Trophoblast cell (in vitro differentiated cells and primary cell): ENCODE results near the gene DHRS1.

ENCODE experiments used
- DNase-seq, 2 donors: peaks; one replicate each; pipeline ENCODE4 v3.0.0-alpha.2; 2016
- H2AFZ ChIP-seq: 2 replicates; pipeline ENCODE4 v1.6.1; 2013; ENCODE audit warnings: low read length, moderate library complexity, mild to moderate bottlenecking; ENCODE audit not compliant: insufficient read depth, poor library complexity
- H2AK5ac ChIP-seq: 2 replicates; pipeline ENCODE4 v1.6.1; 2013; ENCODE audit warnings: mild to moderate bottlenecking, low read length
- H2BK120ac ChIP-seq: 2 replicates; pipeline ENCODE4 v1.6.1; 2013; ENCODE audit warnings: low read length, mild to moderate bottlenecking, moderate library complexity; ENCODE audit not compliant: insufficient read depth, poor library complexity
- H2BK12ac ChIP-seq: 2 replicates; pipeline ENCODE4 v1.6.1; 2013; ENCODE audit warnings: mild to moderate bottlenecking, low read length, moderate library complexity
- H2BK5ac ChIP-seq: 2 replicates; pipeline ENCODE4 v1.6.1; 2013; ENCODE audit warnings: low read length, low read depth, moderate library complexity, mild to moderate bottlenecking; ENCODE audit not compliant: poor library complexity
- H3K14ac ChIP-seq: 2 replicates; pipeline ENCODE4 v1.6.1; 2013; ENCODE audit warnings: mild to moderate bottlenecking, low read length
- H3K18ac ChIP-seq: 2 replicates; pipeline ENCODE4 v1.6.1; 2013; ENCODE audit warnings: mild to moderate bottlenecking, low read length
- H3K23ac ChIP-seq: 2 replicates; pipeline ENCODE4 v1.6.1; 2013; ENCODE audit warnings: low read length
- H3K27ac ChIP-seq: 2 replicates; pipeline ENCODE4 v1.5.1; 2013; ENCODE audit warnings: low read depth, mild to moderate bottlenecking, inconsistent platforms, low read length, moderate library complexity
- H3K27me3 ChIP-seq: 2 replicates; pipeline ENCODE4 v1.6.1; 2013; ENCODE audit warnings: inconsistent platforms, mild to moderate bottlenecking, low read length, moderate library complexity; ENCODE audit not compliant: insufficient read depth
- H3K36me3 ChIP-seq, 2 experiments: 1 replicate in 1 of 2; 2 replicates in 1 of 2; pipeline ENCODE4 v1.6.1; 2013; ENCODE audit warnings: low read length in 2 of 2, mild to moderate bottlenecking in 2 of 2, moderate library complexity in 1 of 2; ENCODE audit not compliant: insufficient read depth in 2 of 2, control insufficient read depth in 1 of 2
- H3K4ac ChIP-seq: 2 replicates; pipeline ENCODE4 v1.6.1; 2013; ENCODE audit warnings: low read depth, mild to moderate bottlenecking, low read length, moderate library complexity
- H3K4me1 ChIP-seq, 2 experiments: 1 replicate in 1 of 2; 2 replicates in 1 of 2; pipeline ENCODE4 v1.6.1; 2013; ENCODE audit warnings: low read length in 2 of 2, mild to moderate bottlenecking in 2 of 2, moderate library complexity in 1 of 2; ENCODE audit not compliant: insufficient read depth in 2 of 2, control insufficient read depth in 1 of 2
- H3K4me2 ChIP-seq: 2 replicates; pipeline ENCODE4 v1.6.1; 2013; ENCODE audit warnings: inconsistent platforms, mild to moderate bottlenecking, low read length, moderate library complexity
- H3K4me3 ChIP-seq: 2 replicates; pipeline ENCODE4 v1.5.1; 2013; ENCODE audit warnings: mild to moderate bottlenecking, low read depth, low read length, inconsistent platforms
- H3K79me1 ChIP-seq: one replicate; pipeline ENCODE4 v1.6.1; 2013; ENCODE audit warnings: low read length
- H3K79me2 ChIP-seq: 2 replicates; pipeline ENCODE4 v1.6.1; 2013; ENCODE audit warnings: low read length, mild to moderate bottlenecking; ENCODE audit not compliant: control insufficient read depth, insufficient read depth, poor library complexity
- H3K9ac ChIP-seq: 2 replicates; pipeline ENCODE4 v1.6.1; 2013; ENCODE audit warnings: mild to moderate bottlenecking, low read length
- H3K9me3 ChIP-seq: 2 replicates; pipeline ENCODE4 v1.6.1; 2013; ENCODE audit warnings: low read depth, mild to moderate bottlenecking, control low read depth, inconsistent platforms, low read length; ENCODE audit not compliant: insufficient read depth
- H4K12ac ChIP-seq: 2 replicates; pipeline ENCODE4 v1.6.1; 2013; ENCODE audit warnings: low read depth, mild to moderate bottlenecking, low read length, moderate library complexity
- H4K8ac ChIP-seq: 2 replicates; pipeline ENCODE4 v1.6.1; 2013; ENCODE audit warnings: low read depth, mild to moderate bottlenecking, low read length, moderate library complexity
- H4K91ac ChIP-seq: one replicate; pipeline ENCODE4 v1.6.1; 2013; ENCODE audit warnings: low read depth, mild to moderate bottlenecking, low read length, moderate library complexity
- WGBS: extraction: QIAGEN DNeasy Blood & Tissue Kit; methylation state at CpG from one replicate; pipeline ENCODE4 v1.1.7; 2013; ENCODE audit warnings: missing lambda C conversion rate; ENCODE audit not compliant: insufficient read length, insufficient coverage; ENCODE audit errors: extremely low coverage; 5-methylcytosine and 5-hydroxymethylcytosine counted together

DHRS1 gene

GRCh38 chr14:24283796-24284460, 15.7 kb downstream of the DHRS1 start:
- Histone ChIP-seq H3K79me2 (no peaks in the 10 kb centered on the region), H3K4me3 (no peak overlapping the region), H3K4ac (no peak overlapping the region), H3K4me1 (peaks cover 4 to 9% of the 10 kb centered on the region in 2 experiments), H3K9me3 (no peaks in the 10 kb centered on the region), H4K12ac (no peak overlapping the region), H2BK12ac (no peak overlapping the region), H4K8ac (no peak overlapping the region), H3K9ac (no peak overlapping the region), H2AK5ac (no peak overlapping the region), H2BK120ac (no peak overlapping the region), H3K27ac (no peak overlapping the region), H4K91ac (no peak overlapping the region), H3K27me3 (no peaks in the 10 kb centered on the region), H3K18ac (no peak overlapping the region), H3K14ac (no peak overlapping the region), H3K4me2 (no peak overlapping the region), H2BK5ac (no peak overlapping the region), H3K79me1 (no peaks in the 10 kb centered on the region), H3K36me3 (no peaks in the 10 kb centered on the region), H2AFZ (no peak overlapping the region), H3K23ac (no peak overlapping the region)
- WGBS: no CpG with 5 or more reads among the region's 5 CpGs
- no peak for DNase-seq

- Histone ChIP-seq H3K18ac (no peak overlapping the region), H2BK5ac (no peak overlapping the region), H3K23ac (no peak overlapping the region), H4K8ac (no peak overlapping the region), H3K9ac (no peak overlapping the region), H2BK12ac (no peak overlapping the region), H3K79me1 (no peaks in the 10 kb centered on the region), H3K9me3 (no peaks in the 10 kb centered on the region), H2BK120ac (no peak overlapping the region), H3K36me3 (no peaks in the 10 kb centered on the region), H3K14ac (no peak overlapping the region), H2AFZ (no peak overlapping the region), H3K79me2 (no peaks in the 10 kb centered on the region), H3K4me1 (peaks cover 4 to 9% of the 10 kb centered on the region in 2 experiments), H3K4me3 (no peak overlapping the region), H3K27me3 (no peaks in the 10 kb centered on the region), H3K4ac (no peak overlapping the region), H3K4me2 (no peak overlapping the region), H3K27ac (no peak overlapping the region), H4K12ac (no peak overlapping the region), H2AK5ac (no peak overlapping the region), H4K91ac (no peak overlapping the region)
- no peak for DNase-seq
- WGBS: no CpG with 5 or more reads among the region's 3 CpGs
These were observed 16.8 kb downstream of the DHRS1 start for GRCh38 chr14:24282736-24283135.

- no CpG with 5 or more reads among the region's 7 CpGs for WGBS
- H3K9ac ChIP-seq: no peak overlapping the region
- H2AFZ ChIP-seq: no peak overlapping the region
- H3K36me3 ChIP-seq: no peaks in the 10 kb centered on the region
- H3K79me1 ChIP-seq: no peaks in the 10 kb centered on the region
- H2AK5ac ChIP-seq: no peak overlapping the region
- no peak overlapping the region for H4K12ac ChIP-seq
- H3K9me3 ChIP-seq: no peaks in the 10 kb centered on the region
- H4K8ac ChIP-seq: no peak overlapping the region
- H3K27me3 ChIP-seq: no peaks in the 10 kb centered on the region
- H2BK120ac ChIP-seq: no peak overlapping the region
- no peak for DNase-seq
- no peak overlapping the region for H3K14ac ChIP-seq
- H2BK12ac ChIP-seq: no peak overlapping the region
- no peak overlapping the region for H2BK5ac ChIP-seq
- H3K4me3 ChIP-seq: no peak overlapping the region
- no peak overlapping the region for H3K18ac ChIP-seq
- H3K79me2 ChIP-seq: no peaks in the 10 kb centered on the region
- H3K4ac ChIP-seq: no peak overlapping the region
- peaks cover 4 to 9% of the 10 kb centered on the region in 2 experiments for H3K4me1 ChIP-seq
- H4K91ac ChIP-seq: no peak overlapping the region
- no peak overlapping the region for H3K4me2 ChIP-seq
- no peak overlapping the region for H3K23ac ChIP-seq
- H3K27ac ChIP-seq: no peak overlapping the region
These were observed 17.9 kb downstream of the DHRS1 start for GRCh38 chr14:24281636-24282035.

GRCh38 chr14:24280797-24281460, 18.7 kb downstream of the DHRS1 start:
- no peak overlapping the region for H4K91ac ChIP-seq
- no peak overlapping the region for H2AK5ac ChIP-seq
- H2BK5ac ChIP-seq: no peak overlapping the region
- no peaks in the 10 kb centered on the region for H3K79me2 ChIP-seq
- H2BK120ac ChIP-seq: no peak overlapping the region
- no peak overlapping the region for H4K12ac ChIP-seq
- H3K4me1 ChIP-seq: peaks cover 4 to 9% of the 10 kb centered on the region in 2 experiments
- no peak overlapping the region for H3K4me2 ChIP-seq
- no peak overlapping the region for H2BK12ac ChIP-seq
- H3K14ac ChIP-seq: no peak overlapping the region
- H3K4me3 ChIP-seq: no peak overlapping the region
- no peak overlapping the region for H2AFZ ChIP-seq
- no peak for DNase-seq
- H3K23ac ChIP-seq: no peak overlapping the region
- no peaks in the 10 kb centered on the region for H3K9me3 ChIP-seq
- H3K9ac ChIP-seq: no peak overlapping the region
- no CpG with 5 or more reads among the region's 6 CpGs for WGBS
- no peak overlapping the region for H3K18ac ChIP-seq
- H3K79me1 ChIP-seq: no peaks in the 10 kb centered on the region
- no peak overlapping the region for H3K27ac ChIP-seq
- H3K4ac ChIP-seq: no peak overlapping the region
- no peak overlapping the region for H4K8ac ChIP-seq
- no peaks in the 10 kb centered on the region for H3K27me3 ChIP-seq
- no peaks in the 10 kb centered on the region for H3K36me3 ChIP-seq
